ENCODE results near the gene NTSR2.

- TF ChIP-seq POLR2AphosphoS5 (IDR thresholded peaks at IDR 0.05) (no peak), CTCF (IDR thresholded peaks at IDR 0.05) (no peak)
Observed at GRCh38 chr2:11651856-11652548, 18.0 kb downstream of the NTSR2 start.

Measured in transverse colon (tissue), 4 donors.